GM12873 (cell line): ENCODE data around the gene MND1.

Source experiments
- TF ChIP-seq, protein P1 (sequence below): IDR thresholded peaks from 2 replicates; pipeline ENCODE4 v1.5.1; 2012; ENCODE audit warnings: low read depth, mild to moderate bottlenecking, moderate library complexity, low read length, control low read depth; ENCODE audit not compliant: insufficient read depth; ENCODE audit errors: missing control alignments

Gene MND1

GRCh38 chr4:153401501-153401900, 57.0 kb downstream of the MND1 start:
- TF ChIP-seq, protein P1, sequence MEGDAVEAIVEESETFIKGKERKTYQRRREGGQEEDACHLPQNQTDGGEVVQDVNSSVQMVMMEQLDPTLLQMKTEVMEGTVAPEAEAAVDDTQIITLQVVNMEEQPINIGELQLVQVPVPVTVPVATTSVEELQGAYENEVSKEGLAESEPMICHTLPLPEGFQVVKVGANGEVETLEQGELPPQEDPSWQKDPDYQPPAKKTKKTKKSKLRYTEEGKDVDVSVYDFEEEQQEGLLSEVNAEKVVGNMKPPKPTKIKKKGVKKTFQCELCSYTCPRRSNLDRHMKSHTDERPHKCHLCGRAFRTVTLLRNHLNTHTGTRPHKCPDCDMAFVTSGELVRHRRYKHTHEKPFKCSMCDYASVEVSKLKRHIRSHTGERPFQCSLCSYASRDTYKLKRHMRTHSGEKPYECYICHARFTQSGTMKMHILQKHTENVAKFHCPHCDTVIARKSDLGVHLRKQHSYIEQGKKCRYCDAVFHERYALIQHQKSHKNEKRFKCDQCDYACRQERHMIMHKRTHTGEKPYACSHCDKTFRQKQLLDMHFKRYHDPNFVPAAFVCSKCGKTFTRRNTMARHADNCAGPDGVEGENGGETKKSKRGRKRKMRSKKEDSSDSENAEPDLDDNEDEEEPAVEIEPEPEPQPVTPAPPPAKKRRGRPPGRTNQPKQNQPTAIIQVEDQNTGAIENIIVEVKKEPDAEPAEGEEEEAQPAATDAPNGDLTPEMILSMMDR: no peak

DNA sequence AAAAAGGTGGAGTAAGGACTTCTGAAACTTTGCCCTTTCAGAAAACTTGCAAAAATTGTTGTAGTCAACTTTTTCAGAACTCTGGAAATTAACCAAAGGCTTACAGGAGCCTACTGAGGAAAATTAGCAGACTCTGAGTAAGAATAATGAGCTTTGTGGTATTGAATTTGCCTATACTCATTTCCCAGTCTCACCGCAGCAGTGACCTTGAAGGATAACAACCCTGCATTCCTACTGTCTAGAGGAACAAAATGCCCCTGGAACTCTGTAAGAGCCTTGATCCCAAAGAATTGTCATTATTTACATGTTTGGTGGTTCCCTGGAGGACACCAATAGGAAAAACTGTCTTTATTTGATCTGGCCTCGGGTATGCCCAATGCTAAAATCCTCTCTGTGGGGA, 57.9 kb downstream of the MND1 start:
- TF ChIP-seq, protein P1: no peak

- TF ChIP-seq, protein P1: no peak
Measured at GRCh38 chr4:153403726-153404125, 59.2 kb downstream of the MND1 start.

GRCh38 chr4:153407906-153408305, 63.4 kb downstream of the MND1 start:
- TF ChIP-seq, protein P1: no peak

DNA sequence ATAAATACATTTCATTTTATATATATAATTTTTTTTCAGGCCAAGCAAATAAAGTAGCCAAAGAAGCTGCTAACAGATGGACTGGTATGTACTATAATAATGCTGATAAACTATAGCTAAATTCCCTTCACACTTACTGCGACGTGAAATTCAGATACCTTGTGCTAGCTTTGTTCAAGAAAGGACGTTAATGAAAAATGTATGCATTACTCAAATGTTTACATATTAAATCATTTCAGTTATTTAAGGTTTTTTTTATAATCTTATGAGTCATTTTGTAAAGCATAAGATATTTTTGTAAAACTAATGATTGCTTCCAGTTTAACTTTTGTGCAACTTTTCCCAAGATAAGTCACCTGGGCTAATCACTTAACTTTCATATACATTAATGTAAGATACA, 64.4 kb downstream of the MND1 start:
- TF ChIP-seq, protein P1: no peak

DNA sequence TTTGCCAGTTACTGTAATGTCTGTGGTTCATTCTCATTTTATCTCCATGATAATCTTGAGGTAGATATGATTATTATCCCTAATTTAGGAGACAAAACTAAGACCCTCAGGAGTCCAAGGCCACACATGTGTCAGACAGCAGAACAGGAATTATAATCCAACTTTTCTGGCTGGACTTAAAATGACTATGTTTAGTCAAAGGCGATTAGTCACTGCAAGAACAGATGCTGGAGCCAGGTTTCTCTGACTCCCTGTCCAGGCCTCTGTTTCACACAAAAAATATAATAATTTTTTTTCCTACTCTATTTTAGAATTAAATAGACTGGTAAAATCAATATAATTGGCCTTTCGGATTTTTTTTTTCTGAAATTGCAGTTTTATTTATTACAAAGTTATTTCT, 64.9 kb downstream of the MND1 start:
- TF ChIP-seq, protein P1: no peak

- TF ChIP-seq, protein P1: no peak
Measured at GRCh38 chr4:153409924-153410501, 65.5 kb downstream of the MND1 start.
